HG03439 (cell line): ENCODE measurements around the gene ELMO1.

ENCODE experiments used
- ATAC-seq: cut with Tn5 transposase; IDR thresholded peaks from one replicate; pipeline ENCODE4 v1.9.1; 2021; ENCODE audit warnings: mild to moderate bottlenecking, moderate library complexity; ENCODE audit not compliant: unreplicated experiment

ELMO1 gene

DNA sequence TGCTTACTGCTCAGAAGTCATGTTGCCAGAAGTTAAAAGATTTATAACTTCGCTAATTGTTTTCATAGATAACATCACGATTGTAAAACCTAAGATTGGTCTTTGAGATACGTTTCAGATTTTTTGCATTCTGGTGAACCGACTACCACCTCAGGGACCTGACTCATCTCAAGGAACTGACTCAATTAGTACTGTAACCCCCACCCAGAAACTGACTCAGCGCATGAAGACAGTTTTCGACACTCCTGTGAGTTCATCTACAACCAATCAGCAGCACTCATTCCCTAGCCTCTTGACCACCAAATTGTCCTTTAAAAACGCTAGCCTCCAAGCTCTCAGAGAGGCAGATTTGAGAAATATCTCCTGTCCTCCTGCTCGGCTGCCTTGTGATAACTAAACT, 72.3 kb downstream of the ELMO1 start:
- ATAC-seq = no peak

DNA sequence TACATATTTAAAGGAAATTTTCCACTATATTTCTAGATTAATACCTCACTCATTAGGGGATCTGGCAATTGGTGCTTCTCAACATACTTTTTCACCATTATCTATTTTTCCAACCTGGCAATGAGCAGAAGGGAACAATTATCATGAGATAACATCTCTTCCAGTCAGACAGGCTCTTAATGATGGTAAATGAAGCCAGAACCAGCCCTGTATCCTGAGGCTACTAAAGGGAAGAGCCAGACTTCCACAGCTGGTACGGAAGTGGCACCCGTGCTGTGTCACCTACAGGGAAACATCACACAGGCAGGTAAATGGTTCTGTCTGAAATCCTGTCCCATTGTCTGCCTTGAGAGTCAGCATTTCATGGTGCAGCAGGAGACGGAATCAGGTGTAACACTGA, 75.9 kb downstream of the ELMO1 start:
- no peak for ATAC-seq

DNA sequence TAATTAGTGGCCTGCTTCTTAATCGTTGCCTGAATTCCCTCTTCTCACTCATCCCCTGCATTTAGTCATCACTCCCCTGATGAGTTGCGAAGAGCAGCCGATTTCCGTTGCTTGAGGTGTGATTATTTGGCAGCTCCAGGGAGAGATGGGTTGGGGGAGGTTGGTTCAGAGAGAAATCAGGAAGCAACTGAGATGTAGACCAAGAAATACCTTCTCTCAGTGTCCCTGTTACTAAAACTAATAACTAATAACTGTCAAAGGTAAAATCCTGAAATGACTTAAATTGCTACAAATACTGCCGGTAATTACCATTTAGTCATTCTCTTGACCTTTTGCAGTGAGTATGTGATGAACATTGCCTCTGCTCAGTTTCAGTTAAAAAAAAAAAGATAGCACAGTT, 76.9 kb downstream of the ELMO1 start:
- ATAC-seq = no peak

DNA sequence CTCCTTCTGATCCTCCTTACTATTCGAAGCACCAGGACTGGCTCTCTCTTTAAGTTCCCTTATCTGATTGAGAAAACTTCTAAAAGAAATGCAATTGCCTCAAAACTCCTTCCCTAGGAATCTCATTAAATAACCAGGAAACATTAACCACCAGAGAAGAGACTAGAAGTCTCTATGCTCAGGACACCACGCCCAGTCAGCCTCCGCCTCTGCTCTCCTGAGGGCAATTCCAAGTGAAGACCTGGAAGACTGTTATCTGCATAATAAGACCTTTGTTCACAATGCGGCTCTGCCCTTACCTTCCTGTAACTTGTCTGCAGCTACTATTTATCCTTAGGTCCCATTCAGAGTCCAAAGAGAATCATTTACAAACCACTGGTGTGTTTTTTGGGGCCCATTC, 78.8 kb downstream of the ELMO1 start:
- no peak for ATAC-seq

DNA sequence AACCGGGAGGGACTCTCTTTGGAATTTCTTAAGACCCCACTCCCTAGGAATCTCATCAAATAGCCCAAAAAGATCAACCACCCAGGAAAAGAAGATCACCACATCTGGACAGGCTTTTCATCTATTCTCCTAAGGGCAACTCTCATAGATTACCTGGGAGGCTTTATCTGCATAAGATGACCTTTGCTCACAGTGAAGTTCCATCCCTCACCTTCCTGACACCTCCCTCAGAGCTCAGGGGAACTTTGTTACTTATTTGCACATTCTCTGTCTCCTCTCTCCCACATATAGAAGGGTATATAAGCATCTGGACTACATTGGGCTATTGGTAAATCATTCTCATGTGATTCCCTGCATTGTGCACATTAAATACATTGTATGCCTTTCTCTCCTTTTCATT, 80.1 kb downstream of the ELMO1 start:
- ATAC-seq = no peak

DNA sequence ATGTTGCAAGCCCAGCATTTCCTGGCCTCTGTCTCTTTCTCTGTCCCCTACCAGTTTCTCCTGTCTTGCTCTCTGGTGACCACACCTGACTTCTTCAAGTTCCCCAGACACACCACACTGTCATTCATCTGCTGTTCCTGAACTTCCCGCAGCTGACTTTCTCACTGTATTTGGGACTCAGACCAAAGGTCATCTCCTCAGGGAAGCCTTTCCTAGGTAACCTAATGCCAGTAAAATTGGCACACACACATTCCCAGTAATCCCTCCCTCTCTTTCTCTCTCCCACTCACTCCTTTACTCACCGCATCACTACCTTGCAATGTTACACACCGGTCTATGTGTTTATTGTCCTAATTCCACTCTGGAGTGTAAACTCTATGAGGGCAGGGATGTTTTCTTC, 81.7 kb downstream of the ELMO1 start:
- no peak for ATAC-seq

DNA sequence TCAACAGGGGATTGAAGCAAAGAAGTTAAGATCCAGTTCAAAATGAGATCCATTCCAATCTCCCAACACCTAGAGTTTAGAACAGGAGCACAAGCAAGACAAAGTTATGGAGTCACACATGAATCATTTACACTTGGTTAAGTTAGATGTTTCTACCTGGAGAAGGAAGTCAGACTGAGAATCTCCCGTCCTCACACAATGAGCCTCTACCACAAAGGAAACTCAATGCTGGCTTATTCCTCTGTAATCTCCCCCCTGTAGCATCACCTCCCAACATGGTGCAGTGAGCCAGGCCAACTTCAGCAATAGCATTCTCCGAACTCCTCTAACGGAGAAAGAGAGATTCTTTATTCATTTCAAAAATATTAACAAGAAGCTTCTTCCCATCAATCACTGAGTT, 82.2 kb downstream of the ELMO1 start:
- no peak for ATAC-seq

DNA sequence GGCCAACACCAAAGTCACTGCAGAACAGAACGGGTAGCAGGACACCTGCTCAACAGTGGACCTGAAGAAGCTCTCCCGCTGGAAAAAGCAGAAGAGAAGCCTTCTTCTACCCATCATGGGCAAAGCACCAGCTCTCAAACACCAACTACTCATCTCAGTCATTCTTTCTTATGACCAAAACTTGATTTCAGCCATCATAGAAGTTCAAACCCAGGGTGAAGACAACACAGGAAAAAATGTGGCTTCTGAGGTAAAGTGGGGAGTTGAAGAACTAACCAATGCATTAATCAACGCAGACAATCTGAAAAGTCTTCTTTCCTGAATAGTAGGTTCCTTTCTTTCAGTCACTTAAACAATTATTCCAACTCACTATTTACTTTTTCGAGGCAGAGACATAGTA, 83.3 kb downstream of the ELMO1 start:
- ATAC-seq = no peak

DNA sequence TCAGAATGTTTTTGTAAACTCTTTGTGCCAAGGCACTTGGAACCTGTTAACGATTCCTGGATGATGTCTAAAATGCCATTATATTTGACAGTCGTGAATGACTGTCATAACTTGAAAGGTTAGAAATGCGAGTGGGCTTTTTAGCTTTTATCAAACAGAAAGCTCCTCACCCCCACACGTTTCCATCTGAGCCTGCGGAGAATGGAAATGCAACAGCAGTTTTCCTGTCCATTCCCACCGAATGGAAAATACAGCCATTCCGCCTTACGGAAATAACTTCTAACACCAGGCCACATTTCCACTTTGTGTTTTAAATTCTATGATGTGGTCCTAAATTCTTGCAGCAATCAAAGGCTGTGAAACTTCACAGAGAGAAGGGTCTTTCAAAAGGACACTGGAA, 83.8 kb downstream of the ELMO1 start:
- ATAC-seq = no peak

DNA sequence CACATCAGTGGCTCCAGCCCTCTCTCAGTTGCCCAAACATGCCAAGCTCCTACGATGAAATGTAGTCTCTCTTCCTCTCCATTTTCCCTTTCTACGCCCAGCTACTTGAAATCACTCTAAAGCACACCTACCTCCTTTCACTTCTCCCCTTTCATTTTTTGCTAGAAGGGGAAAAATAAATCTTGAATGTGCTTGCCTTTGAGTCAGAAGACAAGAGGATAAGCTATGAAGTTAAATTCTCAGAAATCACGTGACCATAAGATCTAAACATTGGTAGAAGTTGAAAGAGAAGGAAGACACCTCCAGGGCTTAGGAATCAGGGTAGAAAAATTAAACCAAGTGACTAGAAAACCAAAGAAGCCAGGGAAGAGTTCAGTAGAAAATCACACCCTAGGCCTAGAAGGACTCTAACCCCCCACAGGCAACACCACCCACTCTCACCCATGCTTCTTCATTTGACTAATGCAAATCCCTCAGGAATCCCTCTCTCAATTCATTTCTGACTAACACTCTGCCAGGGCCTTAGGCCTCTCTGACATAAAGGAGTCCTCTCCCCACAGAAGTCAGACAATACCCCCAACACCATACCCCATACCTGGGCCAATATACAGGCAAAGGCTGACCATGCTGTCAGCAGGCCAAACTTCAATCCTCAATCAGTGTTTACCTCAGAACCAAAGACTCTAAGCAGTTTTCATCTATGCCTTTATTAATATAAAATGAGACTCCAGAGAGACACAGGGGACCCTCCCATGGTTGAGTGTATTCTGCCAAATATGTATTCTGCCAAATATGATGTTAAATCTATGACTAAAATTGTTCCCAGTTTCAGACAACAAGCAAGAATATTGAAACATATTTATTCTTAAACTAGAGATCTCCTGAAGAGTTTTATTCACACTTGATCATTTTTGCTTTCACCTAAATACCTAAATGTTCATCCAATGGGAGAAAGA, 84.8 kb downstream of the ELMO1 start:
- no peak for ATAC-seq

DNA sequence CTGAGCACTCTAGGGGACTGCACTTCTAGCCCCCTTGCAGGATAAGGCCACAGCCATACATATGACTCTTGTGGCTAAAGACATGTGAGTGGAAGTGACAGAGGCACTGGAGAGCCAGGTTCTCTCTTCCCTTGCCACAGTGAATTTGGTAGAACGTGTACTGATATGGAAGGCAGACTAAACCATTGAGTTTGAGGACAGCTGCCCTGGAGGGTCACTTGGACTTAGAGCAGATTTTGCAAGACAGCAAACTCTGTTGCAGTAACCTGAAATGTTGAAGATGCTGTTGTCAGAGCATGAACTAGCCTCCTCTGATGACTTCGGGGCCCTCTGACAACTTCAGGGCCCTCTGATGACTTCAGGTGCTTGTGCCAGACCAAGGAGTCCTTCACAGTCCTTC, 85.9 kb downstream of the ELMO1 start:
- ATAC-seq = no peak

DNA sequence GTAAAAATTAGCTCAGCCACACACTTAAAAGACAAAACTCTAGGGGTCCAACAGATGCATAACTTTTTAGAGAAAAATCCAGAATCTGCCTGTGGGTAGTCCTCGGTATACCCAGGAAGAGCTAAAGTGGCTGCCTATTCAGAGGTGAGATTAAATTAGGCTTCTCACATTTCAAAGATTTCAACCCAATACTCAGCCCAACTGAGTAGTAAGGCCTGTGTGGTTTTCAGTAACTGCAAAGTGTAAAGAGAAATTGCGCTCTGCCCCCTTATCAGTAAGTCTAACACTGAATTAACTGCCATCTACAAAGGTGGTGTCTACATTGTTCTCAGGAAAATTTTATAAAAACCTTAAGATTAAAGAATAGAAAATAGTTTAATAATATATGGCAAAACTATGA, 88.2 kb downstream of the ELMO1 start:
- no peak for ATAC-seq

DNA sequence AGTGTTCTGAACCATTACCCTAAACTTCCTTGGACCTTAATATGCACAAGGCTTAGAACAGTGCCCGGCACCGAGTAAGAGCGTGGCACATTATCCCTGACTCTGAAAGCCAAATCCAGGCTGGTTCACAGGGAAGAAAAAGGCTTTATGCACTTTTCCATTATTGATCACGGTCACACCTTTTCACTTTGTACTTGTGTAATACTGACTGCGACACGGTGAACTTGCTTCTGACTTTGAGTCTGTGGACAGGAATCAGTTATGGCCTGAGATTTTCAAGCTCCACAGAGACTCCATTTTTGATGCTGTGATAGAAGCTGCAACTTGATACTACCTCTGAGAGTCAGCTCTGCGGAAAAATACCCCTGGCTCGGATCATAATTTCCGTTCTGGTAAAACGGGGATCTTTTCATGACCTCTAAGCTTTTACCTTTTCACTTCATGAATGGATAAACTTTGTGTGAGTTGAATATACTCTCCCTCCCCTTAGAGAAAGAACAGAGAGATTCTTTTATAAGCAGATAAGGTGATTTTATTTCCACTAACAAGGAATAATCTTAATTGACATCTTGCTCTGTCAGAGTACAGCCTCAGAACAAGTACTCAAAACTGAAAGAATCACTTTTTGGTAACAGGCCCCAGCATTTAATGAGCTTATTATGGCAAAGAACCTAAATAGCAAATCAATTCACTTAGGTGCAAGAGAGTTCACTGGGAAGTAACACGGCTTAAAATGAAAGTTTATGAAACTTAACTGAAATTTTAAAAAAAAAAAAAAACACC, 88.8 kb downstream of the ELMO1 start:
- no peak for ATAC-seq

DNA sequence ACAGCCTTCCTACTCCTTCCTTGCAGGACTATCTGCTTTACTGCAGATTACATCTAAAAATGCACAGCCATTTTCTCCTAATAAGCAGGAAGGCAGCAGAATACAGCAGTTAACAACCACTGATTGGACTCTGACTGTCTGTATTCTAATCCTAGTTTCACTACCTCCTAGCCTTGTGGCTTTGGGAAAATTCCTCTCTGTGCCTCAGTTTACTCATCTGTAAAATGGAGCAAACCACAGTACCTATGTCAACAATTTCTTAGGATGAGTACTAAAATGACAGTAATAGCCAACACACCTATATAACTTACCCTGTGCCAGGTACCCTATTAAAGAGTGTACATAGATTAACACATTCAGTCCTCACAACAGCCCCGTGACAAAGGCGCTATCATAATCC, 89.5 kb downstream of the ELMO1 start:
- no peak for ATAC-seq

DNA sequence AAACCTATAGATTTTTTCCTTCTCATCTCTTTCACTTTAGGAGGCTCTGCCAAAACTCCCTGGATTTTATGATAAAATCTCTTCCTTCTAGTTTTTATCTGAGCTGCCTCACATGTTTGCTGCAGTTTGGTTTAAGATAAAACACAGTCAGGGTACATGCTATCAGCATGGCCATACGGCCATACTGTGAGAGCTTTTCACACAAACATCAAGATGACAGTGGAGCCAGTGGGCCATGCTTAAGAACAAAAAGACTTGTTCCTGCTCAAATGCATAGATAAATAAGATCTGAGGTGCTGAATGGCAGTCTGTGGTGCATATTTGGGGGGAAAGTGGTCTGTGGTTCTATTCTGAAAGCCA, 91.0 kb downstream of the ELMO1 start:
- no peak for ATAC-seq

DNA sequence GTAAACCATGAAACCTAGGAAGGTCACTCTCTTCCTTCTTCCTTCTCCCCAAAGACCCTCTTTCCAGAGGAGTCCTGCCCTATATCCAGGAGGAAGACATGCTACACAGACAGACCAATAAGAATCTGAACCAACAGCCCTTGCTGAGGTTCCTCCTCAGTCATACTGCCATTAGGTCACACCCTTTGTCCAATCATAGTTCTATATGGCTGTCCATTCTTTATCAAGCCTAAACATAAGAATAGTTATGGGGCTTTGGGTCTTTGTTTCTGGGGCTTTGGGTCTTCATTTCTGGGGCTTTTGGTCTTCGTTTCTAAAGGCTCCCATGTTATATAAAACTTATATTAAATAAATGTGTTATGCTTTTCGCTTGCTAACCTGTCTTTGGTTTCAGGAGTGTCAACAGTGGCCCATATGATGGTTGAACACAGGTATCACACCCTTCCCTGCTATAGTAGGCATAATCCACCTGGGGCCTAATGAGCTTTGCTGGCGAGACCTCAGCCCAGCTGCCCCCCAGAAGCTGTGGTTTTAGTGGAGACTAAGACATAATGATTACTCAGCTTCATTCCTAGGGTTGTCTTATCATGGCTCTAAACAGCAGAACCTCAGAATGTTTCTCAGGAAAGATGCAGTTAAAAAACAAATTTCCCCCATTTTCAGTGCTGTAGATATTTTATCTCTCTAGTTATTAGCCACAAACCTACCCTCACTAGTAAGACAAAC, 91.6 kb downstream of the ELMO1 start:
- ATAC-seq = no peak

DNA sequence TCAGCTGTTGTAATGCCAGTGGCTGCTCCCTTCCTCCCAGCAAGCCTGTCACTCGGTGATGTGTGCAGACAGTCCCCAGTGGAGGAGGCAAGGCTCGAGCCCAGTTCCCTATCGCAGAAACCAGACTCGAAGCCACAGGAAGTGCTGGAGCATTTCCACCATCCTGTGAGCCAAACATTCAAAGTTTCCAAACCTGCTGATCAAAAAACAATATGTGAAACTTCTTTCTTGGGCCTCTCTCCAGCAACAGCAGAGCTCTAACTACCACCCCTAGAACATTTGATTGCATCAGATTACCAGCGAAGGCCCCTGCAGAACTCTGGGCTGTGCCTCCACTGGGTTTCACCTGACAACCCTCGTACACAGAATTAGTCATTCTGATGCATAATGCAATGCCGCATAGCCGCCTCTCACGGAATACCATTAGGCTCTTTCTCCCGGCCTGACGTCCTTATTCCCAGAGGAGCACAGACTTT, 94.0 kb downstream of the ELMO1 start:
- ATAC-seq = peak; percentile 44

DNA sequence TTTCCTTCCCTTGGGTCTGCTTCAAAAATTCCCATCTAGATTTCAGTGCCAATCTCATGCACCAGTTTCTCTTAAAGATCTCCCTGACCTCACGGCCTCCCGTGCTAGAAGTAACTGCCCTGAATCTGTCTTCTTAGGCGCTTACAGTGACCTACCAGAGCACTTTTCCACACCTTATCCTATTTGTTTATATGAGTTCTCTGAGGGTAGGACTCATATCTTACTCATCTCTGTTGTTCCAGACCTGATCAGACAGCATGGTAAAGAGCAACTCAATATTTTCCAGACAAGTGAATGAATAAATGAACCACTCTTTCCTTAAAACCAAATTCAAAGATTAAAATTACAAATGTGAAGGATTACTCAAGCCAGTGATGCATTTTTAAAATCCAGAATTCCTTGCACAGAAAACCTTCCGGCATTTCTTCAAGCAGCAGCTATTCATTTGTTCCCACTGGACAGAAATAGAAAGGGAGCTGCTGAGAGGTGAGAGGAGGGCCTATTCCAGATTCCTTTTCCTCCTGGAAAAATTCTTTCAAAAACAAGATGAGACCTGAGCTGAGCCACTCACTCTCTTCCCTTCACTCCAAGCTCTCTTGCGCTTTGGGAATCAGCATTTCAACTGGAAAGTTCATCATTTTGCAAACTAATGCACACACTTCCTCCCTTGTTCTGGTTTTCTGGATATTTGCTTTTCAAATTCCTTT, 94.6 kb downstream of the ELMO1 start:
- no peak for ATAC-seq

DNA sequence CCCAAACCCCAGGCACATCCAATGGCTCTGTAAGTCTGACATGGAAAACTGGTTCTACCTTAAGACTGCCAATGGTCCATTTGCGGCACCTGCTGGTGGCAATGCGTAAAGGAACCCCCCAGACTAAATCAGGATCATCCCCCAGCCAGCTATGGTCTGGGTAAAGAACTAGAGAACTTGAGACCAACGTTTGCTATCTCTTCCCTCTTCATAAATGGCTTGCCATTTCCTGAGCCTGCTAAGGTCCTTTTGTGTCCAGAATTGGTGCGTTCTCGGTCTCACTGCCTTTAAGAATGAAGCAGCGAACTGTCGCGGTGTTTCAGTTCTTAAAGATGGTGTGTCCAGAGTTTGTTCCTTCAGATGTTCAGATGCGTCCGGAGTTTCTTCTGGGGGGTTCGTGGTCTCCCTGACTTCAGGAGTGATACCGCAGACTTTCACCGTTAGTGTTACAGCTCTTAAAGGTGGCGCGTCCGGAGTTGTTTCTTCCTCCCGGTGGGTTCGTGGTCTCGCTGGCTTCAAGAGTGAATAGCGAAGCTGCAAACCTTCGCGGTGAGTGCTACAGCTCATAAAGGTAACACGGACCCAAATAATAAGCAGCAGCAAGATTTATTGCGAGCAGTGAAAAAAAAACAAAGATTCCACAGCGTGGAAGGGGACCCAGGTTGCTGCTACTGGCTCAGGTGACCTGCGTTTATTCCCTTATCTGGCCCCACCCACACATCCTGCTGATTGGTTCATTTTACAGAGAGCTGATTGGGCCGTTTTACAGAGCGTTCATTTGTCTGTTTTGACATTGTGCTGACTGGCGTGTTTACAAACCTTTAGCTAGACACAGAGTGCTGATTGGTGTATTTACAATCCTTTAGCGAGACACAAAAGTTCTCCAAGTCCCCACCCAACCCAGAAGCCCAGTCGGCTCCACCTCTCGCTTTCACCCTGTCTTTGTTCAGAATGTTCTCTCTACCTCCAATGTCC, 95.4 kb downstream of the ELMO1 start:
- peak; percentile 55 for ATAC-seq
